GM23338 (cell line): ENCODE data around the gene C2orf78. TPM values are rescaled to one million over a fixed set of nuclear protein-coding genes. Genes with fewer than 3 reads are reported as not detected.

Source experiments
- ATAC-seq: fragments of 200-7000 bp; cut with Tn5 transposase; 3 replicates; pipeline ENCODE4 v1.9.1; 2020
- DNase-seq: peaks from one replicate; pipeline ENCODE4 v3.0.0-alpha.2; 2015; ENCODE audit warnings: low spot score
- H2AFZ ChIP-seq: fragments of 200-600 bp; sonication (generic); 2 replicates; pipeline ENCODE4 v1.8.0; 2016; ENCODE audit warnings: antibody characterized with exemption, mild to moderate bottlenecking, moderate library complexity
- H3F3A ChIP-seq: fragments of 200-600 bp; sonication (generic); replicated peaks from 2 replicates; pipeline ENCODE4 v1.8.0; 2017; ENCODE audit warnings: antibody characterized with exemption, mixed run types, low read depth
- H3K27ac ChIP-seq: fragments of 200-600 bp; sonication (generic); 2 replicates; pipeline ENCODE4 v1.6.1; 2016; ENCODE audit warnings: low read depth
- H3K27me3 ChIP-seq: fragments of 200-600 bp; sonication (generic); 2 replicates; pipeline ENCODE4 v1.8.0; 2016; ENCODE audit warnings: mild to moderate bottlenecking, mixed run types, moderate library complexity; ENCODE audit not compliant: insufficient read depth
- H3K36me3 ChIP-seq: fragments of 200-600 bp; sonication (generic); 2 replicates; pipeline ENCODE4 v1.8.0; 2016; ENCODE audit warnings: mild to moderate bottlenecking; ENCODE audit not compliant: insufficient read depth
- H3K4me1 ChIP-seq: fragments of 200-600 bp; sonication (generic); 2 replicates; pipeline ENCODE4 v1.8.0; 2016; ENCODE audit warnings: mild to moderate bottlenecking, moderate library complexity; ENCODE audit not compliant: insufficient read depth
- H3K4me2 ChIP-seq: fragments of 200-600 bp; sonication (generic); 2 replicates; pipeline ENCODE4 v1.7.1; 2017; ENCODE audit warnings: mixed run types
- H3K4me3 ChIP-seq: fragments of 200-600 bp; sonication (generic); 2 replicates; pipeline ENCODE4 v1.6.1; 2016; ENCODE audit warnings: mixed run types
- H3K79me2 ChIP-seq: fragments of 200-600 bp; sonication (generic); replicated peaks from 2 replicates; pipeline ENCODE4 v1.8.0; 2017; ENCODE audit warnings: mild to moderate bottlenecking; ENCODE audit not compliant: insufficient read depth
- H3K9me2 ChIP-seq: fragments of 200-600 bp; sonication (generic); 2 replicates; pipeline ENCODE4 v1.8.0; 2017; ENCODE audit not compliant: insufficient read depth
- H4K20me1 ChIP-seq: fragments of 200-600 bp; sonication (generic); replicated peaks from 2 replicates; pipeline ENCODE4 v1.8.0; 2017; ENCODE audit warnings: mild to moderate bottlenecking; ENCODE audit not compliant: insufficient read depth
- H3K27ac Mint-ChIP-seq: 2 replicates; pipeline ENCODE4 v1.8.0; 2020; ENCODE audit warnings: inconsistent platforms, mild to moderate bottlenecking, moderate library complexity, mixed read lengths
- H3K27me3 Mint-ChIP-seq: 3 replicates; pipeline ENCODE4 v1.8.0; 2022; ENCODE audit warnings: low read depth, mild to moderate bottlenecking, moderate library complexity, mixed read lengths, inconsistent platforms; ENCODE audit not compliant: insufficient read depth, poor library complexity
- H3K36me3 Mint-ChIP-seq: 3 replicates; pipeline ENCODE4 v1.8.0; 2021; ENCODE audit warnings: low read depth, mild to moderate bottlenecking, inconsistent platforms, moderate library complexity, mixed read lengths
- H3K4me1 Mint-ChIP-seq: 3 replicates; pipeline ENCODE4 v1.8.0; 2020; ENCODE audit warnings: mild to moderate bottlenecking, inconsistent platforms, mixed read lengths
- H3K4me3 Mint-ChIP-seq: 3 replicates; pipeline ENCODE4 v1.8.0; 2021; ENCODE audit warnings: moderate library complexity, mild to moderate bottlenecking, inconsistent platforms, mixed read lengths
- H3K9me3 Mint-ChIP-seq: 3 replicates; pipeline ENCODE4 v1.8.0; 2020; ENCODE audit warnings: moderate library complexity, mild to moderate bottlenecking, inconsistent platforms, mixed read lengths
- CREB1 ChIP-seq: fragments of 250-450 bp; sonication (Bioruptor Pico); IDR thresholded peaks from 2 replicates; pipeline ENCODE4 v1.5.0; 2020; ENCODE audit warnings: low read depth, mild to moderate bottlenecking, moderate library complexity
- CTCF ChIP-seq, 2 experiments: fragments of 200-600 bp in 1 of 2; sonication (generic) in 1 of 2; conservative IDR thresholded peaks; 2 replicates each; pipeline versions ENCODE4 v1.5.1 to v1.6.1; 2016 to 2017; ENCODE audit warnings: antibody characterized with exemption in 2 of 2, low read depth in 2 of 2, mild to moderate bottlenecking in 2 of 2, moderate library complexity in 1 of 2
- EZH2 ChIP-seq: fragments of 200-600 bp; sonication (generic); IDR thresholded peaks from one replicate; pipeline ENCODE4 v1.8.0; 2017; ENCODE audit warnings: antibody characterized with exemption, mild to moderate bottlenecking, low read depth; ENCODE audit not compliant: unreplicated experiment
- EZH2phosphoT487 ChIP-seq: fragments of 200-600 bp; sonication (generic); IDR thresholded peaks from one replicate; pipeline ENCODE4 v1.8.1; 2018; ENCODE audit warnings: antibody characterized with exemption; ENCODE audit not compliant: unreplicated experiment
- JUNB ChIP-seq: IDR thresholded peaks from one replicate; pipeline ENCODE4 v1.6.1; 2016; ENCODE audit warnings: antibody characterized with exemption; ENCODE audit not compliant: unreplicated experiment
- NANOG ChIP-seq: IDR thresholded peaks from 2 replicates; pipeline ENCODE4 v1.6.1; 2016; ENCODE audit warnings: antibody characterized with exemption, borderline replicate concordance
- POLR2AphosphoS5 ChIP-seq: IDR thresholded peaks from 2 replicates; pipeline ENCODE4 v1.6.1; 2016; ENCODE audit warnings: antibody characterized with exemption, low read depth
- STAT1 ChIP-seq: IDR thresholded peaks from one replicate; pipeline ENCODE4 v1.6.1; 2016; ENCODE audit warnings: antibody characterized with exemption; ENCODE audit not compliant: unreplicated experiment
- ZNF114 ChIP-seq: fragments of 250-450 bp; sonication (Bioruptor Pico); IDR thresholded peaks from 2 replicates; pipeline ENCODE4 v1.5.0; 2020; ENCODE audit warnings: mild to moderate bottlenecking, moderate library complexity
- ZNF331 ChIP-seq: fragments of 250-450 bp; sonication (Bioruptor Pico); IDR thresholded peaks from 2 replicates; pipeline ENCODE4 v1.5.0; 2020; ENCODE audit warnings: low read depth, mild to moderate bottlenecking, moderate library complexity
- polyA plus RNA-seq: library from polyadenylated mRNA; unstranded; fragments of >200 nt; fragmentation: Nextera tagmentation; extraction: Ambion mirVana; gene quantifications from 2 replicates; pipeline ENCODE4 v1.2.1, GENCODE V29; 2016
- total RNA-seq: library from RNA; depleted of rRNA; stranded (reverse); fragments of >200 nt; shearing (Covaris generic); gene quantifications from 2 replicates; pipeline ENCODE4 v1.2.3, GENCODE V29; 2014
- TF ChIP-seq, protein P1 (sequence below): fragments of 250-450 bp; sonication (Bioruptor Pico); IDR thresholded peaks from 2 replicates; pipeline ENCODE4 v1.5.0; 2020; ENCODE audit warnings: mild to moderate bottlenecking, moderate library complexity
- TF ChIP-seq, protein P2 (sequence below): IDR thresholded peaks from one replicate; pipeline ENCODE4 v1.6.1; 2018; ENCODE audit warnings: antibody characterized with exemption; ENCODE audit not compliant: unreplicated experiment
- TF ChIP-seq, protein P3 (sequence below): IDR thresholded peaks from 2 replicates; pipeline ENCODE4 v1.6.1; 2016; ENCODE audit warnings: antibody characterized with exemption

The C2orf78 gene
- total and polyA plus RNA-seq, 2 experiments from 2014 or later = 0.14 to 0.18 TPM

GRCh38 chr2:73821227-73821626 lies 37.2 kb downstream of the C2orf78 start:
- ATAC-seq (no peak), DNase-seq (no peak)
- Histone ChIP-seq H3K4me1 (peaks cover 10% of the 10 kb centered on the region; the same call in 1 of the 2 replicates), H3K4me2 (no peak overlapping the region), H3K4me3 (no peak overlapping the region), H3K9me2 (no peaks in the 10 kb centered on the region), H4K20me1 (no peaks in the 10 kb centered on the region), H3K79me2 (no peaks in the 10 kb centered on the region), H3K27ac (no peak overlapping the region), H2AFZ (no peak overlapping the region), H3K36me3 (no peaks in the 10 kb centered on the region), H3K27me3 (no peaks in the 10 kb centered on the region), H3F3A (no peaks in the 10 kb centered on the region)
- Mint-ChIP-seq H3K4me1 (peaks cover 11% of the 10 kb centered on the region), H3K27me3 (peaks cover 5% of the 10 kb centered on the region), H3K36me3 (no peaks in the 10 kb centered on the region), H3K27ac (no peak overlapping the region), H3K9me3 (no peaks in the 10 kb centered on the region), H3K4me3 (no peak overlapping the region)
- TF ChIP-seq EZH2 (no peak), CTCF (conservative IDR thresholded peaks at IDR 0.05; ENCODE audit: low read depth in 2 of 2) (no peak), STAT1 (no peak), JUNB (no peak), NANOG (no peak), ZNF114 (no peak), EZH2phosphoT487 (no peak), ZNF331 (no peak), POLR2AphosphoS5 (no peak), CREB1 (CRISPR knock-in tag) (no peak)
- TF ChIP-seq, protein P1, sequence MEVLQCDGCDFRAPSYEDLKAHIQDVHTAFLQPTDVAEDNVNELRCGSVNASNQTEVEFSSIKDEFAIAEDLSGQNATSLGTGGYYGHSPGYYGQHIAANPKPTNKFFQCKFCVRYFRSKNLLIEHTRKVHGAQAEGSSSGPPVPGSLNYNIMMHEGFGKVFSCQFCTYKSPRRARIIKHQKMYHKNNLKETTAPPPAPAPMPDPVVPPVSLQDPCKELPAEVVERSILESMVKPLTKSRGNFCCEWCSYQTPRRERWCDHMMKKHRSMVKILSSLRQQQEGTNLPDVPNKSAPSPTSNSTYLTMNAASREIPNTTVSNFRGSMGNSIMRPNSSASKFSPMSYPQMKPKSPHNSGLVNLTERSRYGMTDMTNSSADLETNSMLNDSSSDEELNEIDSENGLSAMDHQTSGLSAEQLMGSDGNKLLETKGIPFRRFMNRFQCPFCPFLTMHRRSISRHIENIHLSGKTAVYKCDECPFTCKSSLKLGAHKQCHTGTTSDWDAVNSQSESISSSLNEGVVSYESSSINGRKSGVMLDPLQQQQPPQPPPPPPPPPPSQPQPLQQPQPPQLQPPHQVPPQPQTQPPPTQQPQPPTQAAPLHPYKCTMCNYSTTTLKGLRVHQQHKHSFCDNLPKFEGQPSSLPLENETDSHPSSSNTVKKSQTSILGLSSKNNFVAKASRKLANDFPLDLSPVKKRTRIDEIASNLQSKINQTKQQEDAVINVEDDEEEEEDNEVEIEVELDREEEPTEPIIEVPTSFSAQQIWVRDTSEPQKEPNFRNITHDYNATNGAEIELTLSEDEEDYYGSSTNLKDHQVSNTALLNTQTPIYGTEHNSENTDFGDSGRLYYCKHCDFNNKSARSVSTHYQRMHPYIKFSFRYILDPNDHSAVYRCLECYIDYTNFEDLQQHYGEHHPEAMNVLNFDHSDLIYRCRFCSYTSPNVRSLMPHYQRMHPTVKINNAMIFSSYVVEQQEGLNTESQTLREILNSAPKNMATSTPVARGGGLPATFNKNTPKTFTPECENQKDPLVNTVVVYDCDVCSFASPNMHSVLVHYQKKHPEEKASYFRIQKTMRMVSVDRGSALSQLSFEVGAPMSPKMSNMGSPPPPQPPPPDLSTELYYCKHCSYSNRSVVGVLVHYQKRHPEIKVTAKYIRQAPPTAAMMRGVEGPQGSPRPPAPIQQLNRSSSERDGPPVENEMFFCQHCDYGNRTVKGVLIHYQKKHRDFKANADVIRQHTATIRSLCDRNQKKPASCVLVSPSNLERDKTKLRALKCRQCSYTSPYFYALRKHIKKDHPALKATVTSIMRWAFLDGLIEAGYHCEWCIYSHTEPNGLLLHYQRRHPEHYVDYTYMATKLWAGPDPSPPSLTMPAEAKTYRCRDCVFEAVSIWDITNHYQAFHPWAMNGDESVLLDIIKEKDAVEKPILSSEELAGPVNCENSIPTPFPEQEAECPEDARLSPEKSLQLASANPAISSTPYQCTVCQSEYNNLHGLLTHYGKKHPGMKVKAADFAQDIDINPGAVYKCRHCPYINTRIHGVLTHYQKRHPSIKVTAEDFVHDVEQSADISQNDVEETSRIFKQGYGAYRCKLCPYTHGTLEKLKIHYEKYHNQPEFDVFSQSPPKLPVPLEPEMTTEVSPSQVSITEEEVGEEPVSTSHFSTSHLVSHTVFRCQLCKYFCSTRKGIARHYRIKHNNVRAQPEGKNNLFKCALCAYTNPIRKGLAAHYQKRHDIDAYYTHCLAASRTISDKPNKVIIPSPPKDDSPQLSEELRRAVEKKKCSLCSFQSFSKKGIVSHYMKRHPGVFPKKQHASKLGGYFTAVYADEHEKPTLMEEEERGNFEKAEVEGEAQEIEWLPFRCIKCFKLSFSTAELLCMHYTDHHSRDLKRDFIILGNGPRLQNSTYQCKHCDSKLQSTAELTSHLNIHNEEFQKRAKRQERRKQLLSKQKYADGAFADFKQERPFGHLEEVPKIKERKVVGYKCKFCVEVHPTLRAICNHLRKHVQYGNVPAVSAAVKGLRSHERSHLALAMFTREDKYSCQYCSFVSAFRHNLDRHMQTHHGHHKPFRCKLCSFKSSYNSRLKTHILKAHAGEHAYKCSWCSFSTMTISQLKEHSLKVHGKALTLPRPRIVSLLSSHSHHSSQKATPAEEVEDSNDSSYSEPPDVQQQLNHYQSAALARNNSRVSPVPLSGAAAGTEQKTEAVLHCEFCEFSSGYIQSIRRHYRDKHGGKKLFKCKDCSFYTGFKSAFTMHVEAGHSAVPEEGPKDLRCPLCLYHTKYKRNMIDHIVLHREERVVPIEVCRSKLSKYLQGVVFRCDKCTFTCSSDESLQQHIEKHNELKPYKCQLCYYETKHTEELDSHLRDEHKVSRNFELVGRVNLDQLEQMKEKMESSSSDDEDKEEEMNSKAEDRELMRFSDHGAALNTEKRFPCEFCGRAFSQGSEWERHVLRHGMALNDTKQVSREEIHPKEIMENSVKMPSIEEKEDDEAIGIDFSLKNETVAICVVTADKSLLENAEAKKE (CRISPR knock-in tag) = no peak
- TF ChIP-seq, protein P2, sequence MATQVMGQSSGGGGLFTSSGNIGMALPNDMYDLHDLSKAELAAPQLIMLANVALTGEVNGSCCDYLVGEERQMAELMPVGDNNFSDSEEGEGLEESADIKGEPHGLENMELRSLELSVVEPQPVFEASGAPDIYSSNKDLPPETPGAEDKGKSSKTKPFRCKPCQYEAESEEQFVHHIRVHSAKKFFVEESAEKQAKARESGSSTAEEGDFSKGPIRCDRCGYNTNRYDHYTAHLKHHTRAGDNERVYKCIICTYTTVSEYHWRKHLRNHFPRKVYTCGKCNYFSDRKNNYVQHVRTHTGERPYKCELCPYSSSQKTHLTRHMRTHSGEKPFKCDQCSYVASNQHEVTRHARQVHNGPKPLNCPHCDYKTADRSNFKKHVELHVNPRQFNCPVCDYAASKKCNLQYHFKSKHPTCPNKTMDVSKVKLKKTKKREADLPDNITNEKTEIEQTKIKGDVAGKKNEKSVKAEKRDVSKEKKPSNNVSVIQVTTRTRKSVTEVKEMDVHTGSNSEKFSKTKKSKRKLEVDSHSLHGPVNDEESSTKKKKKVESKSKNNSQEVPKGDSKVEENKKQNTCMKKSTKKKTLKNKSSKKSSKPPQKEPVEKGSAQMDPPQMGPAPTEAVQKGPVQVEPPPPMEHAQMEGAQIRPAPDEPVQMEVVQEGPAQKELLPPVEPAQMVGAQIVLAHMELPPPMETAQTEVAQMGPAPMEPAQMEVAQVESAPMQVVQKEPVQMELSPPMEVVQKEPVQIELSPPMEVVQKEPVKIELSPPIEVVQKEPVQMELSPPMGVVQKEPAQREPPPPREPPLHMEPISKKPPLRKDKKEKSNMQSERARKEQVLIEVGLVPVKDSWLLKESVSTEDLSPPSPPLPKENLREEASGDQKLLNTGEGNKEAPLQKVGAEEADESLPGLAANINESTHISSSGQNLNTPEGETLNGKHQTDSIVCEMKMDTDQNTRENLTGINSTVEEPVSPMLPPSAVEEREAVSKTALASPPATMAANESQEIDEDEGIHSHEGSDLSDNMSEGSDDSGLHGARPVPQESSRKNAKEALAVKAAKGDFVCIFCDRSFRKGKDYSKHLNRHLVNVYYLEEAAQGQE = no peak
- TF ChIP-seq, protein P3, sequence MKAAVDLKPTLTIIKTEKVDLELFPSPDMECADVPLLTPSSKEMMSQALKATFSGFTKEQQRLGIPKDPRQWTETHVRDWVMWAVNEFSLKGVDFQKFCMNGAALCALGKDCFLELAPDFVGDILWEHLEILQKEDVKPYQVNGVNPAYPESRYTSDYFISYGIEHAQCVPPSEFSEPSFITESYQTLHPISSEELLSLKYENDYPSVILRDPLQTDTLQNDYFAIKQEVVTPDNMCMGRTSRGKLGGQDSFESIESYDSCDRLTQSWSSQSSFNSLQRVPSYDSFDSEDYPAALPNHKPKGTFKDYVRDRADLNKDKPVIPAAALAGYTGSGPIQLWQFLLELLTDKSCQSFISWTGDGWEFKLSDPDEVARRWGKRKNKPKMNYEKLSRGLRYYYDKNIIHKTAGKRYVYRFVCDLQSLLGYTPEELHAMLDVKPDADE = no peak
